ENCODE results near the gene HHAT.

The HHAT gene

GRCh38 chr1:210292231-210292871 lies 36.4 kb upstream of the HHAT start:
- TF ChIP-seq CTCF (conservative IDR thresholded peaks at IDR 0.05; ENCODE audit: low read depth, low read length), result peak; percentile 42
- no peak for DNase-seq (ENCODE audit: low read depth)
- H3K4me3 ChIP-seq (ENCODE audit: low read length), result peak overlapping the region; percentile 56

- no peak for DNase-seq (ENCODE audit: low read depth)
- no peak for TF ChIP-seq CTCF (conservative IDR thresholded peaks at IDR 0.05; ENCODE audit: low read depth, low read length)
- no peak overlapping the region for H3K4me3 ChIP-seq (ENCODE audit: low read length)
These were observed 35.5 kb upstream of the HHAT start for GRCh38 chr1:210293171-210293607.

- H3K4me3 ChIP-seq (ENCODE audit: low read length), result no peak overlapping the region
- DNase-seq (ENCODE audit: low read depth), result peak; percentile 72
- no peak for TF ChIP-seq CTCF (conservative IDR thresholded peaks at IDR 0.05; ENCODE audit: low read depth, low read length)
These were observed 33.5 kb upstream of the HHAT start for GRCh38 chr1:210294999-210295745.

GRCh38 chr1:210296682-210297081 lies 32.0 kb upstream of the HHAT start:
- no peak for DNase-seq (ENCODE audit: low read depth)
- no peak overlapping the region for H3K4me3 ChIP-seq (ENCODE audit: low read length)
- TF ChIP-seq CTCF (conservative IDR thresholded peaks at IDR 0.05; ENCODE audit: low read depth, low read length), result no peak

GRCh38 chr1:210298296-210298695 lies 30.4 kb upstream of the HHAT start:
- H3K4me3 ChIP-seq (ENCODE audit: low read length), result no peak overlapping the region
- no peak for DNase-seq (ENCODE audit: low read depth)
- TF ChIP-seq CTCF (conservative IDR thresholded peaks at IDR 0.05; ENCODE audit: low read depth, low read length), result no peak

- DNase-seq (ENCODE audit: low read depth), result no peak
- TF ChIP-seq CTCF (conservative IDR thresholded peaks at IDR 0.05; ENCODE audit: low read depth, low read length), result no peak
- H3K4me3 ChIP-seq (ENCODE audit: low read length), result no peak overlapping the region
These were observed 29.8 kb upstream of the HHAT start for GRCh38 chr1:210298936-210299335.

- TF ChIP-seq CTCF (conservative IDR thresholded peaks at IDR 0.05; ENCODE audit: low read depth, low read length), result no peak
- no peak overlapping the region for H3K4me3 ChIP-seq (ENCODE audit: low read length)
- no peak for DNase-seq (ENCODE audit: low read depth)
These were observed 29.2 kb upstream of the HHAT start for GRCh38 chr1:210299501-210299900.

Data from retinal pigment epithelial cell (primary cell).